AG20443 (cell line): Measurements from ENCODE around the gene DNER.
"Not testable (repeated sequence)": the region's sequence is repeated elsewhere in the genome, so short reads cannot be mapped to it uniquely, and the experiment has no call there.

Source experiments
- DNase-seq: peaks from one replicate; pipeline ENCODE4 v3.0.0; 2012; ENCODE audit warnings: low spot score, mixed read lengths

The DNER gene

DNA sequence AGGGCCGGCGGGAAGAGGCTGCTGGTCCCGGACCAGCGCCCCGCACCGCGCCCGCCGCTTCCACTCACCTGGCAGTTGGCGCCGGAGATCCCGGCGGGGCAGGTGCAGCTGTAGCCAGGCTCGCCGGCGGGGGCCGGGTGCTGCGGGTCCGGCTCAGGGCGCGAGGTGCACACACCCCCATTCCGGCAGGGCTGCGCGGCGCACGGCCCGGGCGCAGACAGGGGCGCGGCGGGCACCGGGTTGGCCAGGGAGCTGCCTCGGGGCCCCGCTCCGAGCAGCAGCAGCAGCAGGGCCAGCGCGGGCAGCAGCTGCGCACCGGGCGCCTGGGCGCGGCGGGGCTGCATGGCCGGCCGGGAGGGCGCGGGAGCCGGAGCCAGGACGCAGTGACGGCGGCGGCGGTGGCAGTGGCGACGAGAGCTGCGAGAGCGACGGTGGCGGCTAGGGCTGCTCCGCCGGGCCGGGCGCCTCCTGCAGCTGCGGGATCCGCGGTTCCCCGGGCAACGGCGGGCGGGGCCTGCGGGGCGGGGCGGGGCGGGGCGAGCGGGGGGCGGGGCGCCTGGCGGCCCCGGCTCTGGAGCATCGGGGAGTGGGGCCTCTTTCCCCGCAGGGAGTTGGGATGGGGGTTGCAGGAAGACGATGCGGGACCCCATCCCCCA is at the start of gene DNER:
Gene DNER (minus strand): TSS at position 476 of the 656 bp plus-strand sequence. CDS start 132 bp downstream, at position 344.
- DNase-seq, result peak; percentile 64

DNA sequence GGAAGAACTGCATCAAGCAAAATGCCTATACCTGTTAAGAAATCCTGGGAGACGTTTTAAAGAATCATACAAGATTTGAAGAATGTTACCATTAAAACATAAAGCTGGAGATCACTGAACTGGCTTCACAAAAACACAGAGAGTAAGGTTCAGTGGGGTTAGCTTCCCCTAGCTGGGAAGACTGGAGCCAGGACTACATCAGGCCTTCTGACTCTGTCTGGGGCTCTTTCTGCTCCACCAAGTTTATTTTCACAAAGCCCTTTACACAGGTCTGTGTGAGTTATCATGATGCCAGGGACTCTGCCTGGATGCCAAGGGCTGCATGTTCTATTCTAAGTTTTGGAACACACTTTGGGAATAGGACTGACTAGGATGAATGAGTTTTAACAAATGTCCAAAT is 47.3 kb upstream of the DNER start:
- no peak for DNase-seq

DNA sequence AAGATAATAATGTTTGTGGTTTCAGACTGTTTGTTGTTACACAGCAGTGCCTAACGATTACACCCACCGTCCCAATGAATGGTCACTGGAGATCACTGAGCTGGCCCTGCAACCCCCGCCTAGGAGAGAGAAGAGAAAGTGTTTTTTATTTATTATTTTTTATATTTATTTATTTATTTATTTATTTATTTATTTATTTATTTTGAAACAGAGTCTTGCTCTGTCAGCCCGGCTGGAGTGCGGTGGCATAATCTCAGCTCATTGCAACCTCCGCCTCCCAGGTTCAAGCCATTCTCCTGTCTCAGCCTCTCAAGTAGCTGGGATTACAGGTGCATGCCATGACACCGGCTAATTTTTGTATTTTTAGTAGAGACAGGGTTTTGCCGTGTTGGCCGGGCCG is 43.1 kb upstream of the DNER start:
- not testable (repeated sequence) for DNase-seq

DNA sequence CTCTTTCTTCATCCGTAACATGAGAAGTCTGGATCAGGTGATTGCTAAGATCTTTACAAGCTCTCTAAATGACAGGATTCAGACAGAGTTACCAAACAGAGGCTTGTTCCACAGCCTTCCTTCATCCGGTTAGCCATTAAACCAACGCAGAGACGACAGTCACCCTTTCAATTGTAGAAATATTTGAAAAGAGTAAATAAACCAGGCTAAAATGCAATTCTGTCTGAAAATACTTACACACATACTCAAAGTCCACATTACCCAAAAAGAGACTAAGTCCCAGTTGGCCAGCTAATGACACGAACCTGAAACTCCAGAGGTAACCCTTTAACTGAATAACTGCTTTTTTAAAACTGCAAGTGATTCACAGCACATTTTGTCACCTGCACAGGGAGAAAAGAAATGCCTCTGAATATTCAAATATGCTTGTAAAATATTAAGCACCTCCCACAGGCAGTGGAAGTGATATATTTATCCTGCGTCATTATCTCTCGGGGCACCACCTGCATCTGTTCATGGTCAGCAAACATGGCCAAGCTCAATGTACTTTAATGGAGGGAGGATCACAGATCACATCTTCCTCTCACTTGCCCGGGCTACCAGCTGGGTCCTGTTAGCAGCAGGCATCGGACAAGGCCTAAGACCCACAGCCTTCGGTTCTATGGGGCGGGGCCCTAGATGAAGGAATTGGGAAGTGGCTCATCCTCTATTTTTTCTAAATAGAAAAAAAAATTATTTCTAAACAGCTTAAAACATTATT is 38.8 kb upstream of the DNER start:
- no peak for DNase-seq

DNA sequence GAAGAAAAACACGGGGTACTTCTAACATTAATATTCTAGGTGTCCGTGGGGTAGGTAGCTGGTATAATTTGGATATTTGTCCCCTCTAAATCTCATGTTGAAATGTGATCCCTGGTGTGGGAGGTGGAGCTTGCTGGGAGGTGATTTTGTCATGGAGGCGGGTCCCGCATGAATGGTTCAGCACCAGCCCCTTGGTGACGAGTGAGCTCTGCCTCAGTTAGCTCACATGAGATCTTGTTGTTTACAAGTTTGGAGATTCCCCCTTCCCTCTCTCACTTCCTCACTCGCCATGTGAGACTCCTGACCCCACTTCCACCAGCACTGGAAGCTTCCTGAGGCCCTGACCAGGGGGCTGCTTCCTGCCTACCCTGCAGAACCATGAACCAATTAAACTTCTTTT is 35.4 kb upstream of the DNER start:
- DNase-seq, result no peak

DNA sequence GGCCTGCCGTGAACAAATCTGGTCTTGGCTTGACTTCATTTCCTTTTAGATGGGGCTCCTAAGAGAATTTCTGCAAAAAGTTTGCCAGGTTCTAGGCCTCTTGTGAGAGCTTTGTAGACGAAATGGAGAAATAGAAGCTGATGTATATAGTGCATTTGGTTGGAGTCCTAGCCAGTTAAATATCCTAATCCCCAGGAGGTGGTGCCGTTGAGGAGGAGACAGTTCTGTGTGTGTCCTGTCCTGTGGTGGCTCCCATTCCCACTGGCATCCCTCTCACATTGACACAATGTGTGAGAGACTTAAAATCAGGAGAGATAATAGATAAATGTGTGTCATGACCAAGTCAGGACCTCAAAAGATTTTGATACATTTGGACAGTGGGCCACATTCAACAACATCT is 34.6 kb upstream of the DNER start:
- no peak for DNase-seq

- not testable (repeated sequence) for DNase-seq
Measured at GRCh38 chr2:229742691-229743090, 28.3 kb upstream of the DNER start.

- DNase-seq, result no peak
Measured at GRCh38 chr2:229740279-229740678, 25.9 kb upstream of the DNER start.

DNA sequence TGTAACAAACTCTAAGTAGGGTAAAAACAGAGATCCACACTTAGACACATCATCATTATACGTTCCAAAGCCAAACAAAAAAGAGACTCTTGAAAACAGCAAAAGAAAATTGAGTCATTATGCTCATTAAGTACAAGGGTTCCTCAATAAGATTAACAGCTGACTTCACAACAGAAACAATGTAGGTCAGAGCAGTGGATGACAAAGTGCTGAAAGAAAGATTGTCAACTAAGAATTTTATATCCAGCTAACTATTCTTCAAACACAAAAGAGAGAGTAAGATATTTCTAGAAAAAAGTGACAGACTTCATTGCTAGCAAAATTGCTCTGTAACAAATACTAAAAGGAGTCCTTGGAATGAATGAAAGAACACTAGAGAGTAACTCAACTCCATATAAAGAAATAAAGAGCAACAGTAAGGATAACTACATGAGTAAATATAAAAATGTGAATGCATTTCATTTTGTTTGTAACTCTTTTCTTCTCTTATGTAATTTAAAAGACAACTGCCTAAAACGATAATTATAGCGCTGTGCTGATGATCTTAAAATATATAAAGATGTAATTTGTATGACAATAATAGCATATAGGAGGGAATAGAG is 23.8 kb upstream of the DNER start:
- no peak for DNase-seq

- DNase-seq, result no peak
Measured at GRCh38 chr2:229734410-229734809, 20.1 kb upstream of the DNER start.

DNA sequence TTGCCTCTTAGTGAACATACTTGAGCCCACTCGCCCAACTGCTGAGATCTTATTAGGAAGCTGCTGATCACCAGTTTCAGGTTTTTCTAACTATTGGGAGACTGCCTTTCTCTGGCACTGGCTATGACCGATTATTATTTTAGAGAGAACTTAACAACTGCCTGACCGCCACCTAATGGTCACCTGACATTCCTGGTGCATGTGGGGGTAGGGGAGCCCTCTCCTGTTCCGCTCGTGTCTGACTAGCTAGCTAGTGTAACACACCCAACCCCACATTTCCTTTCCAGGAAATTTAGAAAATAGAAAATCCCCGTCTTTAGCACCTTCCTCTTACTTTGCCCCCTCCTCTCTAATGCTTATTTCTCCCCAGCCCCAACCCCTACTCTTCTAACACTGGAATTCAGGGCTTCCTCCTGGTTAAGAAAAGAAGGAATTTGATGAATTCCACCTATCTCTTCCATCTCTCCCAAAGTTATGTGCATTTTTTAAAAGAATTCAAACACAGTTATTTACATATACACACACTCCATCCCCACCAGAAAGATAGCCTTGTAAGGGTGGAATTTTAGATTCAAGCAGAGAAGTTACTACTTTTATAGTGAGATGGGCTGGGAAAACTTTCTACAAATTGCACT is 19.4 kb upstream of the DNER start:
- no peak for DNase-seq

GRCh38 chr2:229732897-229733296 is 18.5 kb upstream of the DNER start:
- no peak for DNase-seq

DNA sequence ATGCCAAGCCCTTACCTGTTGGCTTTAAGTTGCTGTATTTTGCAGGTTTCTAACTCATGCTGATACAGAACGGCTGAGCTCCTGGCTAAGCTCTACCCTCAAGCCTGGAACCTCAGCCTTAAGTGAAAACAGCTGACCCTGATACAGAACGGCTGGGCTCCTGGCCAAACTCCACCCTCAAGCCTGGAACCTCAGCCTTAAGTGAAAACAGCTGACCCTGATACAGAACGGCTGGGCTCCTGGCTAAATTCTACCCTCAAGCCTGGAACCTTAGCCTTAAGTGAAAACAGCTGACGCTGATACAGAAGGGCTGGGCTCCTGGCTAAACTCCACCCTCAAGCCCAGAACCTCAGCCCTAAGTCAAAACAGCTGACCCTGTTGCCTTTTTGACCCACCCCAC is 17.6 kb upstream of the DNER start:
- no peak for DNase-seq

- DNase-seq, result no peak
Measured at GRCh38 chr2:229731363-229731762, 17.0 kb upstream of the DNER start.

DNA sequence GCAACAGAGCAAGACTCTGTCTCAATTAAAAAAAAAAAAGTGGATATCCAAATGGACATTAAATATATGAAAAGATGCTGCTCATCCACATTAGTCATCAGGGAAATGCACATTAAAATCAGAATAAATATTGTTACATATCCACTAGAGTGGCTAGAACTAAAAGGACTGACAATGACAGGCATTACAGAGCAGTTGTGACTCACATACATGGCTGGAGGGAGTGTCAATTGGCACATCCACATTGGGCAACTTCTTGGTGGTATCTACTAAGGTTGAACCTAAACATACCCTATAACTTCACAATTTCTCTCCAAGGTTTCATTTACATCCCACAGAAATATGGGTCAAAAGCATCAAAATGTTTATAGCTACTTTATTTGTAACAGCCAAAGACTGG is 14.0 kb upstream of the DNER start:
- DNase-seq, result no peak

- DNase-seq, result no peak
Measured at GRCh38 chr2:229726643-229727042, 12.3 kb upstream of the DNER start.

GRCh38 chr2:229725716-229726574 is 11.6 kb upstream of the DNER start:
- DNase-seq, result peak; percentile 52

- not testable (repeated sequence) for DNase-seq
Measured at GRCh38 chr2:229723192-229723591, 8.8 kb upstream of the DNER start.

DNA sequence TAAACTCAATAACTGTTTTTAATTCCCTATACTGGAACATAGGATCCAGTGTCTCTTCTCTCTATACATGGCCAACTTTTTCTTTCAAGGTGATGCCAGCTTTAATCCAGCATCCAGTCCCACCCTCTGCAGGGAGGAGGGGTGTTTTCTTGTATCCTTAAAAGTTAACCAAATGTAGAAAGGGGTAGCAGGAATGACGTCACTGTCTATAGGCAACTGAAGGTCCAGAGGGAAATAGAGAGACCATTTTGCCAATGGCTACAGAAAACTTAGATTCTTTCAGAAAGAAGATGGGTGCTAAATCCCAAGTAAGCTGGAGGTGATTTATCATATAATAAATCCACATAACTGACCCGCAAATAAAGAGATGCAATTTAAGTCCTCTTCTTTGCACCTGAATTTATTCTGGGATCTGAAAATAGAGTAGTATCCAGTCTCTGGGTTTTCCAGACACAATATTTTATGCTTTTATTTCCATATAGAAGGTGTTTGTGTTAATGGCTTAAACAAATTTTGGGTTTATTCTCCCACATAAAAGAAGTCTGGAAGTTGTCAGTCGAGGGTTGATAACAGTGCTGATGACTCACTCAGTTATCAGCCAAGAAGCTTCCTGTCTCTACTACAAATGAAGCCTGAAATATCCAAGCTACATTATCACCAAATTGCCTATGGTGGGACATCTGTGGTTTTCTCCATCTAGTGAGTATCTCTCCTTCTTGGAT is 5.7 kb upstream of the DNER start:
- DNase-seq, result no peak

DNA sequence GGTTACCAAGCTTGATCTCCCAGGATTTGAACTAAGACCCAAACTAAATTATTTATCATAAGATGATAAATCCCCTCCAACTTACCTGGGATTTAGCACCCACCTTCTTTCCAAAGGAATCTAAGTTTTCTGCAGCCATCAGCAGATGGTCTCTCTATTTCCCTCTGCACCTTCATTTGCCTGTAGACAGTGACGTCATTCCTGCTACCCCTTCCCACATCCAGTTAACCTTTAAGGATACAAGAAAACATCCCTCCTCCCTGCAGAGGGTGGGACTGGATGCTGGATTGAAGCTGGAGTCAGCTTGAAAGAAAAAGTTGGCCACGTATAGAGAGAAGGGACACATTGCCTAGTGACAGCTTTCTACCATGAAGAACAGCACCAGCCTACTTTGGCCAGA is 3.7 kb upstream of the DNER start:
- no peak for DNase-seq

- DNase-seq, result no peak
Measured at GRCh38 chr2:229715895-229716507, 1.6 kb upstream of the DNER start.
